CD4-positive, alpha-beta T cell (primary cell): ENCODE measurements around the gene MRPL51. TPM values are rescaled to one million over a fixed set of nuclear protein-coding genes. Genes with fewer than 3 reads are reported as not detected.

Experiments used
- ATAC-seq: fragments of 200-7000 bp; cut with Tn5 transposase; one replicate; pipeline ENCODE4 v1.10.0; 2022; ENCODE audit warnings: mild to moderate bottlenecking; ENCODE audit not compliant: poor library complexity
- CTCF ChIA-PET: fragments of 350-600 bp; sonication (Branson Sonifier 250); formaldehyde crosslinking; loops from one replicate; lab custom pipeline; 2021; ENCODE audit warnings: antibody characterized with exemption, inconsistent platforms; lab: Charles Lee
- POLR2A ChIA-PET: fragments of 350-600 bp; sonication (Branson Sonifier 250); formaldehyde crosslinking; loops from one replicate; lab custom pipeline; 2021; ENCODE audit warnings: antibody characterized with exemption, inconsistent platforms; lab: Charles Lee
- DNase-seq, 14 experiments: peaks; one replicate each; pipeline ENCODE4 v3.0.0-alpha.2; 2013 to 2020; ENCODE audit warnings: mixed read lengths in 2 of 14
- H3K27ac ChIP-seq, 2 donors: one replicate each; pipeline versions ENCODE4 v1.5.1 to v1.7.0; 2013; ENCODE audit warnings: low read length in 2 of 2, low read depth in 1 of 2, mild to moderate bottlenecking in 1 of 2
- H3K27me3 ChIP-seq, 2 experiments: 1 replicate in 1 of 2; 2 replicates in 1 of 2; pipeline versions ENCODE4 v1.6.1 to v1.7.0; 2013; ENCODE audit warnings: low read length in 2 of 2, control low read depth in 1 of 2, mild to moderate bottlenecking in 1 of 2, moderate library complexity in 1 of 2; ENCODE audit not compliant: insufficient read depth in 2 of 2, control insufficient read depth in 1 of 2
- H3K36me3 ChIP-seq: one replicate; pipeline ENCODE4 v1.6.1; 2013; ENCODE audit warnings: low read length, control low read depth; ENCODE audit not compliant: insufficient read depth
- H3K4me1 ChIP-seq: one replicate; pipeline ENCODE4 v1.6.1; 2013; ENCODE audit warnings: low read length, control low read depth; ENCODE audit not compliant: insufficient read depth
- H3K4me3 ChIP-seq: one replicate; pipeline ENCODE4 v1.5.1; 2013; ENCODE audit warnings: mild to moderate bottlenecking, low read length, moderate library complexity
- H3K9me3 ChIP-seq, 2 experiments: 1 replicate in 1 of 2; 2 replicates in 1 of 2; pipeline versions ENCODE4 v1.6.1 to v1.7.0; 2013; ENCODE audit warnings: low read length in 2 of 2, mild to moderate bottlenecking in 2 of 2, control low read depth in 1 of 2, moderate library complexity in 1 of 2; ENCODE audit not compliant: control insufficient read depth in 1 of 2, insufficient read depth in 1 of 2
- H3K27ac Mint-ChIP-seq: one replicate; pipeline ENCODE4 v1.8.0; 2020; ENCODE audit warnings: mixed read lengths
- H3K27me3 Mint-ChIP-seq: one replicate; pipeline ENCODE4 v1.8.0; 2021; ENCODE audit warnings: mixed read lengths
- H3K36me3 Mint-ChIP-seq: one replicate; pipeline ENCODE4 v1.8.0; 2021; ENCODE audit warnings: low read depth, mixed read lengths
- H3K4me1 Mint-ChIP-seq: one replicate; pipeline ENCODE4 v1.8.0; 2021; ENCODE audit warnings: low read depth, mixed read lengths
- H3K4me3 Mint-ChIP-seq: one replicate; pipeline ENCODE4 v1.8.0; 2020; ENCODE audit warnings: mild to moderate bottlenecking, mixed read lengths
- H3K9me3 Mint-ChIP-seq: one replicate; pipeline ENCODE4 v1.8.0; 2020; ENCODE audit warnings: mixed read lengths
- intact Hi-C, 2 experiments: fragments of 100-400 bp; cut with DNase I in 1 of 2; cut with micrococcal nuclease in 1 of 2; formaldehyde crosslinking; loops; one replicate each; pipeline versions ENCODE4 v1.15.1 to v1.9.0; 2023 to 2025; cut with DNase I, micrococcal nuclease
- total RNA-seq, 174 experiments: library from RNA in 2 of 174; stranded (reverse) in 2 of 174; gene quantifications; one replicate each; pipeline ENCODE4 v1.2.3 and lab custom pipeline; 2021 to 2026
- TF ChIP-seq, protein P1 (sequence below): fragments of 200-600 bp; IDR thresholded peaks from one replicate; pipeline ENCODE4 v1.8.0; 2022; ENCODE audit warnings: antibody characterized with exemption, mild to moderate bottlenecking

Gene MRPL51
- total RNA-seq, 2 experiments from 2014 or later, result 15.1 to 16.7 TPM

DNA sequence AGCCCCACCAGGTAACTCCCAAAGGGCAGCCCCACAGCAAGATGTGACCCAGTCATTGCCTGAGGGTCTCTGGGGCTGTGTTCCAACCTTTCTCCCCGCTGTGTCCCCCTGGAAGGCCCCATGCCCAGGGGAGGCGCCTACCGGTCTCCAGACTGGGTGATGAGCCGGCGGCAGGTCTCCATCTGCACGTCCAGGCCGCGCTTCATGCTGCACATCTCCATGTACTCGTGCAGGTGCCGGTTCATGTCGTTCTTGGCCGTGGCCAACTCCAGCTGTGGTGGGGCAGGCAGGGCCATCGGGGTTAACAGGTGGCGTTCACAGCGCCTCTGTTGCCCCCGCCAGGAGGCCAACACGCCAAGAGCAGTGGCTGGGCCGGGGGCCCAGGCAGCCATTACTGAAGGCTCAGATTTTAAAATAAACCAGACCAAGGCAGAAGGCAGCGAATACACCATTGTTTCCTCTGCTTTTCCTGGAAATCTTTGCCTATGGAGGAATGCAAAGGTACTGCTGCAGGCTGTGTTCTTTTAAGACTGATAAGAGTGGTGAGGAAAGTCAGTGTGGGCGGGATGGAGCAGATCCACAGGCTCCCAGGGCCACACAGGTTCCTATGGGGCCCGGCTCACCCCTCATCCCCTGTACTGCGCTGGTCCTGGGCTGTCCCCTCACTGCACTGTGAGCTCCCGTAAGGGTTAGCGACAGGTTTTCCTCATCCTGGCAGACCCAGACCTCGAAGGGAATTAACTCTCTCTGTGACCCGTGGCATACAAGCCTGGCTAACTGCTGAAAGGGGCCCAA is 48.5 kb upstream of the MRPL51 start:
- intact Hi-C loops, result no loop called here
- Histone ChIP-seq H3K36me3 (peaks cover 42% of the 10 kb centered on the region), H3K27me3 (no peaks in the 10 kb centered on the region), H3K4me1 (peaks cover 60% of the 10 kb centered on the region), H3K27ac (no peak overlapping the region), H3K4me3 (no peak overlapping the region), H3K9me3 (peaks cover 0 to 4% of the 10 kb centered on the region in 2 experiments)
- Mint-ChIP-seq H3K4me3 (peak overlapping the region; percentile 84), H3K27me3 (no peaks in the 10 kb centered on the region), H3K4me1 (peaks cover 47% of the 10 kb centered on the region), H3K36me3 (peaks cover 65% of the 10 kb centered on the region), H3K9me3 (no peaks in the 10 kb centered on the region), H3K27ac (peak overlapping the region; percentile 90)
- ChIA-PET POLR2A (interaction anchor here (0.6 to 3.1 kb wide), 7 partner anchors 10 to 210 kb away, joined by 3 to 12 read pairs (median 3); partner anchors contain the start of gene VAMP1), CTCF (interaction anchor here (0.6 to 1.1 kb wide), 3 partner anchors 12 to 16 kb away, joined by 4 to 5 read pairs (median 4); no protein-coding TSS in a partner anchor)
- DNase-seq (no peak), ATAC-seq (no peak)
- TF ChIP-seq, protein P1, sequence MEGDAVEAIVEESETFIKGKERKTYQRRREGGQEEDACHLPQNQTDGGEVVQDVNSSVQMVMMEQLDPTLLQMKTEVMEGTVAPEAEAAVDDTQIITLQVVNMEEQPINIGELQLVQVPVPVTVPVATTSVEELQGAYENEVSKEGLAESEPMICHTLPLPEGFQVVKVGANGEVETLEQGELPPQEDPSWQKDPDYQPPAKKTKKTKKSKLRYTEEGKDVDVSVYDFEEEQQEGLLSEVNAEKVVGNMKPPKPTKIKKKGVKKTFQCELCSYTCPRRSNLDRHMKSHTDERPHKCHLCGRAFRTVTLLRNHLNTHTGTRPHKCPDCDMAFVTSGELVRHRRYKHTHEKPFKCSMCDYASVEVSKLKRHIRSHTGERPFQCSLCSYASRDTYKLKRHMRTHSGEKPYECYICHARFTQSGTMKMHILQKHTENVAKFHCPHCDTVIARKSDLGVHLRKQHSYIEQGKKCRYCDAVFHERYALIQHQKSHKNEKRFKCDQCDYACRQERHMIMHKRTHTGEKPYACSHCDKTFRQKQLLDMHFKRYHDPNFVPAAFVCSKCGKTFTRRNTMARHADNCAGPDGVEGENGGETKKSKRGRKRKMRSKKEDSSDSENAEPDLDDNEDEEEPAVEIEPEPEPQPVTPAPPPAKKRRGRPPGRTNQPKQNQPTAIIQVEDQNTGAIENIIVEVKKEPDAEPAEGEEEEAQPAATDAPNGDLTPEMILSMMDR, result no peak

DNA sequence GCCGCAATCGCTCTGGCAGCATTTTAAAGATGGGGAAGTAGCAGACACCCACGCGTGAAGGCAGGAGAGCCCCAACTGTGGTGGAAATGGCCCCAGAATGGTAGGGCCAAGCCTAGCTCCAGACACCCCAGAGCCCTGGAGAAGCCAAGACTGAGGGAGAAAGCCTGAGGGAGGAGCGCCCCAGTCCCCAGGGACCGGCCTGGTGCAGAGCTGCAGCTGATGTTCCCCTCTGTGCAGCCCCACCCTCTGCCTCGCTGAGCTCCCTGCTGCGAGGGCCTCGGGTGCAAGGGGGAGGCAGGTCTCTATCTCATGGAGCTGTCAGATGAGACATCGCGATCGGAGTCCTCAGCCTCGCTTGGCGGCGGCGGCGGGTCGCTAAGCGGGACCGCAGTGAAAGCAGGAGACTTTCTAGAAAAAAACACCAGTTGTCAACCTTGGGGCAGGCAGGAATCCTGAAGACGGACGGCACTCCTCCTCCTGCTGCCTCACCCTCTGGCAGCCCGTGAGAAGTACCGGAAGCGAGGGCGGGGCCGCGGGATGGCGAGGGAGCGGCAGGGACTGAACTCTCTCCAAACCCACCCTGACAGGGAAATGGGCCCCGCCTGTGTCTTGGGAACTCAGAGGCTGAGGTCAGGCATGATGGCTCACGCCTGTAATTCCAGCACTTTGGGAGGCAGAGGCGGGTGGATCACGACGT is 47.3 kb upstream of the MRPL51 start:
- ChIA-PET CTCF (interaction anchor here (0.9 to 3.0 kb wide), 3 partner anchors 14 to 116 kb away, joined by 3 to 22 read pairs (median 4); partner anchors contain the start of gene VAMP1), POLR2A (interaction anchor here (1.0 to 6.5 kb wide), 9 partner anchors 11 to 209 kb away, joined by 3 to 42 read pairs (median 5); partner anchors contain the start of genes TAPBPL and VAMP1)
- Mint-ChIP-seq H3K27ac (peak overlapping the region; percentile 90), H3K9me3 (no peaks in the 10 kb centered on the region), H3K36me3 (peaks cover 66% of the 10 kb centered on the region), H3K4me3 (peak overlapping the region; percentile 84), H3K27me3 (no peaks in the 10 kb centered on the region), H3K4me1 (peaks cover 59% of the 10 kb centered on the region)
- intact Hi-C loops, result no loop called here
- peaks cover 43% of the 10 kb centered on the region for H3K36me3 ChIP-seq
- DNase-seq (peak in 10 of 14 experiments; percentile 33 to 67 (median 54)), ATAC-seq (peak; percentile 37)
- H3K4me3 ChIP-seq, result peak overlapping the region; percentile 26
- H3K9me3 ChIP-seq, result peaks cover 0 to 4% of the 10 kb centered on the region in 2 experiments
- TF ChIP-seq, protein P1, result no peak
- no peaks in the 10 kb centered on the region for H3K27me3 ChIP-seq
- H3K4me1 ChIP-seq, result peaks cover 72% of the 10 kb centered on the region
- H3K27ac ChIP-seq, result no peak overlapping the region

DNA sequence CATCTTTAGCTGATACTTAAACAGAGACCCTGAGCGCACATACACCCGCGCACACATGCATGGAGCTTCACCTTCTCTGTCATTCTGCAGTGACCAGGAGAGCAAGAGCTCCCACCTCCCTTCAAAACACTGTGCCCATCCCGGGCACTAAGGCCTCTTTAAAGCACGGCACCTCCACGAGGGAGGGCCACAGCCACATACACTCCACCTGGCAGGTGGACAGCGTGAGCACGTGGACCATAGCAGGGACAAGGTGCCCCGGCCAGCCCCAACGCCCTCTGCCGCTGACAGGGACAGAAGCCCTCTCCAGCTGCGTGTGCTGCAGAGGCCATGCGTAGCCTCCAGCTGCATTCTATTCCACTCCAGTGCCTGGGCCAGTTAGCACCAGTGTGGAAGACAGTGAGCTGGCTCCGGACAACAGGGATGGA is 46.7 kb upstream of the MRPL51 start:
- Mint-ChIP-seq H3K27ac (peak overlapping the region; percentile 90), H3K36me3 (peaks cover 71% of the 10 kb centered on the region), H3K27me3 (no peaks in the 10 kb centered on the region), H3K9me3 (no peaks in the 10 kb centered on the region), H3K4me1 (peaks cover 64% of the 10 kb centered on the region), H3K4me3 (peak overlapping the region; percentile 84)
- no peak for DNase-seq
- peaks cover 0 to 4% of the 10 kb centered on the region in 2 experiments for H3K9me3 ChIP-seq
- H3K4me1 ChIP-seq, result peaks cover 74% of the 10 kb centered on the region
- ChIA-PET CTCF (interaction anchor here (0.9 to 3.0 kb wide), 4 partner anchors 70 to 116 kb away, joined by 3 to 39 read pairs (median 12); partner anchors contain the start of gene VAMP1), POLR2A (interaction anchor here (0.6 to 6.5 kb wide), 7 partner anchors 69 to 310 kb away, joined by 3 to 42 read pairs (median 11); partner anchors contain the start of genes TAPBPL and VAMP1)
- no peaks in the 10 kb centered on the region for H3K27me3 ChIP-seq
- TF ChIP-seq, protein P1, result no peak
- no peak overlapping the region for H3K4me3 ChIP-seq
- intact Hi-C loops, result loop anchor here in 1 of 2 experiments (2.0 to 5.0 kb wide), 2 partner anchors 205 to 217 kb away; no protein-coding TSS in a partner anchor
- no peak for ATAC-seq
- H3K27ac ChIP-seq, result no peak overlapping the region
- H3K36me3 ChIP-seq, result peaks cover 42% of the 10 kb centered on the region
